Measurements from ENCODE around the gene PIP5K1C. TPM values are rescaled to one million over a fixed set of nuclear protein-coding genes. Genes with fewer than 3 reads are reported as not detected.
A peak's percentile ranks its signal among the peaks of the same experiment; 100 is the strongest.
"Not testable (repeated sequence)": the region's sequence is repeated elsewhere in the genome, so short reads cannot be mapped to it uniquely, and the experiment has no call there.

Gene PIP5K1C
- total RNA-seq, 2 donors from 2014 or later, result 11.5 to 13.5 TPM

- ATAC-seq, result no peak
- no peaks in the 10 kb centered on the region for H3K9me3 Mint-ChIP-seq
- H3K27ac Mint-ChIP-seq, result peak overlapping the region; percentile 10 to 89
- H3K36me3 Mint-ChIP-seq, result no peaks in the 10 kb centered on the region
- DNase-seq (ENCODE audit: low spot score in 2 of 2), result no peak
These were observed 65.7 kb downstream of the PIP5K1C start for GRCh38 chr19:3634496-3635045.

DNA sequence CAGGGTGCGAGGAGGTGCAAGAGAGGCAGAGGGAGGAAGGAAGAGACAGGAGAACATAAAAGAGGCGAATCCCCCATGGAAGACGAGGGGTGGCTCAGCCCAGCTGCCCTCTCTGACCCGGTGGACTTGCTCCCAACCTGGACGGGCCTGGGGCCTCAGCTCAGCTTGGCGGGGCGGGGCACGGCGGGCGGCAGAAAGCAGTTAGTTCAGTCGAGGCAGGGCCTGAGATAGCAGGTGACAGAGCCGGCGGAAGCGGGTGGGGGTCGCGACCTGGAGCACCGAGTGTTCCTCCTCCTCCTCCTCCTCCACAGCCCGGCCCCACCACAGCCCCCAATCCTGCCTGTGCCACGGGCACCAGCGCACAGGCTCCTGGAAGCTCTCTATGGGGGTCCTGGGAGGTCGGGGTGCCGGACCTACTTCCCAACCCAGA is 66.7 kb downstream of the PIP5K1C start:
- H3K9me3 Mint-ChIP-seq, result no peaks in the 10 kb centered on the region
- no peaks in the 10 kb centered on the region for H3K36me3 Mint-ChIP-seq
- ATAC-seq, result no peak
- no peak for DNase-seq (ENCODE audit: low spot score in 2 of 2)
- no peak overlapping the region for H3K27ac Mint-ChIP-seq

DNA sequence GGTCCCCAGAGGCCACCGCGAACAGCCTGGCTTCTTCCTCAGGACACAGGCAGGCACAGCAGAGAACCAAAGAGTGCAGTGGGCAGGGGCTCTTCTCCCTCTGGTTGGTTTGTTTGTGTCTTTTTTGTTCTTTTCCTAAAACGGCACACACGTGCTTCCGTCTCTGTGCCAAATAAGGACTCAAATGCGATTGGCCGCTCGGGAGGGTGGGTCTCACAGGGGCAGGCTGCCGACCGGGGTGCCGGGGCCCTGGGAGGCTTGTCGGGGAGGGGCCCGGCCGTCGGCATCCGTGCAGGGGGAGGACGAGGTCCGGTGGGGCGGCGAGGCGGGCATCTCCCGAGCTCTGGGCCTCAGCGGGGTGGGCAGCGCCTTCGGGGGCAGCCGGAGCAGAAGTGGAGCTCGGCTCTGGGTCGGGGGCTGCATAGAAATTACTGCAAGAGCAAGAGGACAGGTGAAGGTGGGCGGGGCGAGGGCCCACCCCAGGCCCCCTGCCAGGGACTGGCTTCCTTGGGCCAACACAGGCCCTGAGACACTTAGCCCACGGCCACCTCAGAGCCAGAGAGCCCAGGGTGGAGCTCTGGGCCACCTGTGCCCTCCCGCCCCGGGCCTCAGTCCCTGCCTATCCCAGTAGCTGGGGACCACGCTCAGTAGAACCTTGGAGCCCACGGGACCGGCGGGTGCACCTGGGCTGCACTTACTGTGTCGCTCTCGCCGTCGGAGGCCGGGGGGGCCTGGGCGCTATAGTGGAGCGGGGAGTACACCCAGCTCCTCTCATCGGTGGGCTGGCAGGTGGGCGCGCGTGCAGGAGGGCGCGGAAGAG is 67.3 kb downstream of the PIP5K1C start:
- DNase-seq (ENCODE audit: low spot score in 2 of 2) (no peak), ATAC-seq (no peak)
- peak overlapping the region; percentile 27 to 36 for H3K27ac Mint-ChIP-seq
- no peaks in the 10 kb centered on the region for H3K36me3 Mint-ChIP-seq
- no peaks in the 10 kb centered on the region for H3K9me3 Mint-ChIP-seq

DNA sequence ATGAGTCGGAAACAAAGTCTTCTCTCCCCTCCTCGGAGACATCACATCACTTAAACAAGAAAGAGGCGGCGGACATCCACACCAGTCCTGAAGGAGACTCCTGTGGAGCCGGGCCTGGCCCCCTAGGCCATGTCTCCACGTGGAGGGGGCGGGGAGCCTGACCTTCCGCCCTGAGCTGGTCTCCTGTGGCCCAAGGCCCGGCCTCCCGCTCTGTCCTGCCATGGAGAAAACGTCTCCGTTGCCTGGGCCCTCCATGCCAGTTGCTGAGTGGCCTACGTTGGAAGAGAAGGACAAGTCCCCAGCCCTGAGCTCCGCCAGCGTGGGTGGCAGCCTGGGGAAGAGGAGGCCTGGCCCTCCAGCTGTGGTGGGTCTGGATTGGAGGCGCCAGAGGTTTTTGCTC is 68.2 kb downstream of the PIP5K1C start:
- DNase-seq (ENCODE audit: low spot score in 2 of 2), result no peak
- H3K36me3 Mint-ChIP-seq, result no peaks in the 10 kb centered on the region
- ATAC-seq, result no peak
- H3K27ac Mint-ChIP-seq, result peak overlapping the region in 1 of 2 donors; percentile 27
- H3K9me3 Mint-ChIP-seq, result no peaks in the 10 kb centered on the region

DNA sequence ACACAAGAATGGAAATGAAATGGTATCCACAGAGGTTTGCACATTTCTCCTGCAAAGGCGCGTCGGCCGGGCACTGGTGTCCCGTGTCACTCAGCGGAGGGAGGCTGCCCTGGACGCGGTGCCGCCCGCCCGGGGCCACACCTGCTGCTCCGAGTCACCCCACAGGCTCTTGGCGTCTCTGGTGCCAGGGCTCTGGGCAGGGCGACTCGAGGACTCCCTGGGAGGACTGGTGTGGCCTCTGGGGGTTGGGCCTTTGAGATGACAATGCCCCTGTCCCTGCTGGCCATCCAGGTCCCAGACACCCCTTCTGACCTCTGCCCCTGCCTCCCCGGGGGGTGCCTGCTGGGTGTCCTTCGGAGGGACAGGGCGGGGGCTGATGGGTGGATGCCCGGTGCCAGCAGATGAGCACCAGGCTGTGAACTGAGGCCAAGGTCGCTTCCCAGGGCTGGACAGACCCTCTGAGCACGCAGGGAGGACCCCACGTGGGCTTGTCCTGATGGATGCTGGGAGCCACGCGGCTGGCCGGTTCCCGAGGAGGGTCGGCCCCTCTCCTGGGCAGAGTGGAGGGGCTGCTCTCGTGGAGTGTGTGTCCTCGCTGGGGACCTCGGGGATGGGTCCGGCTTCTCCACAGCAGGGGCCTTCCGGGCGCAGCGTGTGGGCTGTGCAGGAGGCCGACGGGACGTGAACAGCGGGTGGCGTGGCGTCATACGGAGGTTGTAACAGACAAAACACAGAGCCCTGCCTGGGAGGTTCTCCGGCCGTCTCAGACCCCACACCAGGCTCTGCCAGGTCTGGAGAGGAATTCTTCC is 69.0 kb downstream of the PIP5K1C start:
- ATAC-seq (no peak), DNase-seq (ENCODE audit: low spot score in 2 of 2) (no peak)
- H3K36me3 Mint-ChIP-seq, result peaks cover 5 to 6% of the 10 kb centered on the region in 2 donors
- H3K27ac Mint-ChIP-seq, result no peak overlapping the region
- no peaks in the 10 kb centered on the region for H3K9me3 Mint-ChIP-seq

GRCh38 chr19:3628766-3629165 is 71.5 kb downstream of the PIP5K1C start:
- H3K36me3 Mint-ChIP-seq, result peaks cover 11% of the 10 kb centered on the region in 2 donors
- not testable (repeated sequence) for H3K9me3 Mint-ChIP-seq; DNase-seq (ENCODE audit: low spot score in 2 of 2); H3K27ac Mint-ChIP-seq; ATAC-seq

GRCh38 chr19:3627351-3627723 is 72.9 kb downstream of the PIP5K1C start:
- Mint-ChIP-seq H3K36me3 (peaks cover 11% of the 10 kb centered on the region in 2 donors), H3K27ac (peak overlapping the region in 1 of 2 donors; percentile 97), H3K9me3 (no peaks in the 10 kb centered on the region)
- ATAC-seq (no peak), DNase-seq (ENCODE audit: low spot score in 2 of 2) (no peak)

GRCh38 chr19:3626473-3627350 is 73.6 kb downstream of the PIP5K1C start, which contains the start of gene CACTIN:
Gene CACTIN (minus strand): TSS chr19:3626790. CDS start chr19:3626762, 28 bp downstream.
- DNase-seq (ENCODE audit: low spot score in 2 of 2) (peak; percentile 98 to 99), ATAC-seq (peak; percentile 96 to 97)
- H3K27ac Mint-ChIP-seq, result peak within 1 kb of the TSS; percentile 93 to 97
- H3K36me3 Mint-ChIP-seq, result peaks cover 11% of the 10 kb centered on the region in 2 donors
- H3K9me3 Mint-ChIP-seq, result no peaks in the 10 kb centered on the region

- peaks cover 11% of the 10 kb centered on the region in 2 donors for H3K36me3 Mint-ChIP-seq
- H3K27ac Mint-ChIP-seq, result peak overlapping the region; percentile 93 to 97
- ATAC-seq, result peak; percentile 3 to 8
- DNase-seq (ENCODE audit: low spot score in 2 of 2), result no peak
- no peaks in the 10 kb centered on the region for H3K9me3 Mint-ChIP-seq
These were observed 74.2 kb downstream of the PIP5K1C start for GRCh38 chr19:3625996-3626472.

DNA sequence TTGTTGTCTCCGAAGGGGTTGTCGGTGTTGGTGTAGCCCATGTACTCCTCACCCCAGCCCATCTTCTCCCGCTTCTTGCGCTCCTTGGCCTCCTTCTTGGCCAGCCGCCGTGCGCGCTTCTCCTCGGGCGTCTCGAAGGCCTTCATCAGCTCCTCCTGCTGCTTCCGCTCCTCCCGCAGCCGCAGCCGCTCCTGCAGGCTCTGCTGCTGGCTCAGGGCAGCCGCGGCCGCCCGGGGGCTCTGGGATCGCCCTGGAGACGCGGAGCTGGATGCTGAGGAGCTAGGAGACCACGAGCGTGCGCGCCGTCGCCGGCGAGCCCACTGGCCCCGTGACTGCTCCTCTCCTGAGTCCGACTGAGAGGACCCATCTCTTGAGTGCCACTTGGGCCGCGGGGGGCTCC is 76.6 kb downstream of the PIP5K1C start:
- Mint-ChIP-seq H3K9me3 (no peaks in the 10 kb centered on the region), H3K36me3 (peaks cover 11% of the 10 kb centered on the region in 2 donors), H3K27ac (no peak overlapping the region)
- no peak for DNase-seq (ENCODE audit: low spot score in 2 of 2)
- ATAC-seq, result no peak

GRCh38 chr19:3622224-3622623 is 78.0 kb downstream of the PIP5K1C start:
- Mint-ChIP-seq H3K36me3 (peaks cover 11% of the 10 kb centered on the region in 2 donors), H3K9me3 (no peaks in the 10 kb centered on the region), H3K27ac (peak overlapping the region in 1 of 2 donors; percentile 96)
- ATAC-seq (no peak), DNase-seq (ENCODE audit: low spot score in 2 of 2) (no peak)

DNA sequence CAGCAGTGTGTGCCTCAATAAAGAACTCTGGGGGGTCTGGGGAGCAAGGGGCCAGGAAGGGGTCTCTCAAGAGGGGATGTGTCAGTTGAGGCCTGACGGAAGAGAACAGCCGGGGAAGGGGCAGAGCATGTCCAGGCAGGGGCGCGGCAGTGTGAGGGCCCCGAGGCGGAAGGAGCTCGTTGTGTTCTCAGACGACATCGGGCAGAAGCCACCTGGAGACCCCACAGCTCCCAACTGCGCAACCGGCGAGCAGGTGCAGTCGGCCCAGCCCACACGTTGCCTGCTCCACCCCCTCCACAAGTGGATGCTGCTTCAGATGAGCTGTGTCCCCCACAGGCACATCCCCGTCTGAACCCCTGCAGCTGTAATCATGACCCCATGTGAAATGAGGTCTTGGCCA is 78.6 kb downstream of the PIP5K1C start:
- ATAC-seq (no peak), DNase-seq (ENCODE audit: low spot score in 2 of 2) (no peak)
- Mint-ChIP-seq H3K9me3 (no peaks in the 10 kb centered on the region), H3K36me3 (peaks cover 10% of the 10 kb centered on the region in 2 donors), H3K27ac (no peak overlapping the region)

GRCh38 chr19:3620817-3621547 is 79.3 kb downstream of the PIP5K1C start:
- DNase-seq (ENCODE audit: low spot score in 2 of 2), result no peak
- H3K27ac Mint-ChIP-seq, result no peak overlapping the region
- H3K36me3 Mint-ChIP-seq, result peaks cover 2 to 3% of the 10 kb centered on the region in 2 donors
- no peaks in the 10 kb centered on the region for H3K9me3 Mint-ChIP-seq
- no peak for ATAC-seq

- H3K36me3 Mint-ChIP-seq, result no peaks in the 10 kb centered on the region
- no peak overlapping the region for H3K27ac Mint-ChIP-seq
- no peak for DNase-seq (ENCODE audit: low spot score in 2 of 2)
- H3K9me3 Mint-ChIP-seq, result no peaks in the 10 kb centered on the region
- ATAC-seq, result no peak
These were observed 80.0 kb downstream of the PIP5K1C start for GRCh38 chr19:3620145-3620816.

GRCh38 chr19:3619631-3620012 is 80.6 kb downstream of the PIP5K1C start:
- H3K9me3 Mint-ChIP-seq, result no peaks in the 10 kb centered on the region
- DNase-seq (ENCODE audit: low spot score in 2 of 2), result no peak
- no peaks in the 10 kb centered on the region for H3K36me3 Mint-ChIP-seq
- no peak overlapping the region for H3K27ac Mint-ChIP-seq
- ATAC-seq, result no peak
